ENCODE data around the gene RPL18.
A peak's percentile ranks its signal among the peaks of the same experiment; 100 is the strongest.

RPL18 gene

DNA sequence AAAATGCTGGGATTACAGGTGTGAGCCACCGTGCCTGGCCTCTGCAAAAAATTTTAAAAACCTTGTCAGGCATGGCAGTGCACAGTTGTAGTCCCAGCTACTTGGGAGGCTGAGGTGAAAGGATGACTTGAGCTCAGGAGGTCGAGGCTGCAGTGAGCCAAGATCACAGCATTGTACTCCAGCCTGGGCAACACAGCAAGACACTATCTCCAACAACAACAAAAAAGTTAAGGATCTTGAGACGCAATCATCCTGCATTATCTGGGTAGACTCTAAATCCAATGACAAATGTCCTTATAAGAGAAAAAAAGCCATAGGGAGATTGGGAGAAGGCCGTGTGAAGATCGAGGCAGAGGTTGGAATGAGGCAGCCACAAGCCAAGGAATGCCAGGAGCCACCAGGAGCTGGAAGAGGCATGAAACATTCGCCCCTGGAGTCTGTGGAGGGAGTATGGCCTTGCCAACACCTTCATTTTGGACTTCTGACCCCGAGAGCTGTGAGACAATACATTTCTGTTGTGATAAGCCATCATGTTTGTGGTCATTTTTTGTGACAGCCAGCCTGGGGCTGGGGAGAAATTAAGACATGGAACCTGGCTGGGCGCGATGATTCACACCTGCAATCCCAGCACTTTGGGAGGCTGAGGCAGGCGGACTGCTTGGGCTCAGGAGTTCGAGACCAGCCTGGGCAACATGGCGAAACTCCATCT lies 32.1 kb upstream of the RPL18 start:
- H3K9me3 Mint-ChIP-seq: no peaks in the 10 kb centered on the region
- DNase-seq: no peak
- H3K27ac Mint-ChIP-seq: no peak overlapping the region
- ATAC-seq: no peak
- H3K4me1 Mint-ChIP-seq: peaks cover 25% of the 10 kb centered on the region
- no peaks in the 10 kb centered on the region for H3K27me3 Mint-ChIP-seq
- H3K36me3 Mint-ChIP-seq (ENCODE audit: low read depth): no peaks in the 10 kb centered on the region
- no peak overlapping the region for H3K4me3 Mint-ChIP-seq

DNA sequence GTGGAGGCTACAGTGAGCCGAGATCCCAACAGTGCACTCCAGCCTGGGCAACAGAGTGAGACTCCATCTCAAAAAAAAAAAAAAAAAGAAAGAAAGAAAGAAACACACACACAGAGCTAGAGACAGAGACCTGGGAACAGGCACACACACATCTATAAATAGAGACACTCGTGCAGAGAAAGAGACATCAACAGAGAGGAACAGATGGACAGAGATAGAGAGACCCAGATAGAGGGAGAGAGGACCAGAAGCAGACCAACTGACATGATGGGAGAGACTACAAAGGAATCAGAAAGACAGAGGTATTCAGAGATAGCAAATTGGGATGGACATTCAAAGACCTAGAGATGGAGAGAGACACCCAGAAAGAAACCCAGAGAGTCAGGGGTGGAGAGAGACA lies 29.2 kb upstream of the RPL18 start:
- no peak for ATAC-seq

DNA sequence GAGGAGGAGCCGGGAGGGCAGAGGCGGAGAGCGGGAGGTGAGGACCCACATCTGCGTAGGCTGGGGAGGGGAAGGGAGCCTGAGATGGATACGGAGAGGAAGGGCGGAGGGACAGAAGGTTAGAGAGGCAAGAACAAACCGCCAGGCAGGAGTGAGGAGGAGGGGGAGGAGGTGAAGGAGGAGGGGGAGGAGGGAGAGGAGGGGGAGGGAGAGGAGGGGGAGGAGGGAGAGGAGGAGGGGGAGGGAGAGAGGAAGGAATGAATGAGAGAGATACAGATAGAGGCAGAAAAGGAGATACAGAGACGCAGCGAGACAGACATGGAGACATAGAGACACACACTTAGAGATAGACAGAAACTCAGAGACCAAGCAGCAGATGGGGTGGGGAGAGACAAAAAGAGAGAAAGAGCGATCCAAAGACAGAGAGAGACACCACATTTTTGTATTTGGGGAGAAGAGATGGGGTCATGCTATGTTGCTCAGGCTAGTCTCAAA lies 27.8 kb upstream of the RPL18 start:
- no peaks in the 10 kb centered on the region for H3K36me3 Mint-ChIP-seq (ENCODE audit: low read depth)
- H3K27me3 Mint-ChIP-seq: no peaks in the 10 kb centered on the region
- no peak overlapping the region for H3K27ac Mint-ChIP-seq
- H3K9me3 Mint-ChIP-seq: no peaks in the 10 kb centered on the region
- H3K4me1 Mint-ChIP-seq: peaks cover 36% of the 10 kb centered on the region
- DNase-seq (no peak), ATAC-seq (no peak)
- H3K4me3 Mint-ChIP-seq: peak overlapping the region; percentile 41

More for the DNA sequence above, 29.2 kb upstream of the RPL18 start:
- no peak for DNase-seq
- no peaks in the 10 kb centered on the region for H3K9me3 Mint-ChIP-seq
- no peak overlapping the region for H3K27ac Mint-ChIP-seq
- no peaks in the 10 kb centered on the region for H3K36me3 Mint-ChIP-seq (ENCODE audit: low read depth)
- H3K4me1 Mint-ChIP-seq: peaks cover 39% of the 10 kb centered on the region
- H3K27me3 Mint-ChIP-seq: no peaks in the 10 kb centered on the region
- H3K4me3 Mint-ChIP-seq: no peak overlapping the region

DNA sequence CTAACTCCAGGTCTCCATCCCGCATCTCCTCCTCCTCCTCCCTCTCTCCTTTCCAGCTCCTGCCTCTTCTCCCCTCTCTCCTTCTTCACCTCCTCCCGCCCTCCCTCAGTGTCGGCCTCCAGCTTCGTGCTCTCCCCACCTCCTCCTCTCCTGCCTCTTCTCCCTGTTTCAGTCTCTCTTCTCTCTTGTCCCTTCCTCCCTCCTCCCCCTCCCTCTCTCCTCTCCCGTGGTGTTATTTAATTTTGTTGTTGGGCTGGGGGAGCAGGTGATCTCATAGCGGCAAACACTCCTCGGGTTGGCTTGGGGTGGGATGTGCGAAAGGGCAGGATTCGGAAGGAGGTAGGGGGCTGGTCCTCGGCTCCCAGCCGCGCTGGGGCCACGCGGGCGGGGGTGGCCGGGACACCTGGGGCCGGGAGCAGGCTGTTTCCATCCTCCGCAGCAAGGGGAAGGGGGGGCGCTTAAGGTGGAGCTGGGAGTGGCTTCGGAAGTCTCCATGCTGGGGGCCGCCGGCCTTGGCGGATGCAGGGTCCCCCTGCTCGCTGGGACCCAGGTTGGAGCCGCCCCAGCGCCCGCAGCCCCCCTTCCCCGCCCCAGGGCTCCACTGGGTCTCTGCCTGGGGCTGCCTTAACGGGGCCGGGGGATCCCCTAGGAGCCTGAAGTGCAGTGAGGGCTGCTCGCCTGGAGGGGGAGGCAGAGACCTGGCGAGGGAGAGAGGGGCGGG lies 27.2 kb upstream of the RPL18 start, which contains the start of gene CA11:
TSS of gene CA11 (minus strand) at position 187 of the 721 bp plus-strand sequence. CDS start 555 bp downstream, outside the sequence.
- Mint-ChIP-seq H3K9me3 (no peaks in the 10 kb centered on the region), H3K4me3 (peak within 1 kb of the TSS; percentile 79), H3K27ac (peak within 1 kb of the TSS; percentile 81), H3K4me1 (peaks cover 36% of the 10 kb centered on the region), H3K27me3 (no peaks in the 10 kb centered on the region), H3K36me3 (ENCODE audit: low read depth) (no peaks in the 10 kb centered on the region)
- DNase-seq: peak; percentile 92
- peak; percentile 87 for ATAC-seq

DNA sequence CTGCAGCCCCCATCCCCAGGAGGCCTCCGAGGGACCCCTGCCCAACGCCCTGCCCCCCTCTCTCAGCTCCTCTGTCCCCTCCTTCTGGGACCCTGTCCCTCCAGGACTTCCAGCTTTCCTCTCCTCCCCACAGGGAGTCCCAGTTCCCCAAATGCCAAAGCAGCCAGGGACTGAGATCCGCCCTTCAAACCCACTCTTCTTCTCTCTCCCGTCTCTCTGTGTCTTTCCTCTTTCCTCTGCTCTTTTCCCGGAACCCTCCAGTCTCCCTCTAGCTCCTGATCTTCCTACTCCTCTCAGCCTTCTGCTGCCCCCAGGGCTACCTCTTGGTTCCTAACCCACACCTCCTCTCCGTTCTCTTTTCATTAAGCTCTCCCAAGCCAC lies 26.6 kb upstream of the RPL18 start:
- H3K9me3 Mint-ChIP-seq: no peaks in the 10 kb centered on the region
- no peak for DNase-seq
- H3K27ac Mint-ChIP-seq: peak overlapping the region; percentile 79
- no peaks in the 10 kb centered on the region for H3K27me3 Mint-ChIP-seq
- H3K36me3 Mint-ChIP-seq (ENCODE audit: low read depth): no peaks in the 10 kb centered on the region
- no peak for ATAC-seq
- H3K4me3 Mint-ChIP-seq: peak overlapping the region; percentile 79
- H3K4me1 Mint-ChIP-seq: peaks cover 36% of the 10 kb centered on the region

DNA sequence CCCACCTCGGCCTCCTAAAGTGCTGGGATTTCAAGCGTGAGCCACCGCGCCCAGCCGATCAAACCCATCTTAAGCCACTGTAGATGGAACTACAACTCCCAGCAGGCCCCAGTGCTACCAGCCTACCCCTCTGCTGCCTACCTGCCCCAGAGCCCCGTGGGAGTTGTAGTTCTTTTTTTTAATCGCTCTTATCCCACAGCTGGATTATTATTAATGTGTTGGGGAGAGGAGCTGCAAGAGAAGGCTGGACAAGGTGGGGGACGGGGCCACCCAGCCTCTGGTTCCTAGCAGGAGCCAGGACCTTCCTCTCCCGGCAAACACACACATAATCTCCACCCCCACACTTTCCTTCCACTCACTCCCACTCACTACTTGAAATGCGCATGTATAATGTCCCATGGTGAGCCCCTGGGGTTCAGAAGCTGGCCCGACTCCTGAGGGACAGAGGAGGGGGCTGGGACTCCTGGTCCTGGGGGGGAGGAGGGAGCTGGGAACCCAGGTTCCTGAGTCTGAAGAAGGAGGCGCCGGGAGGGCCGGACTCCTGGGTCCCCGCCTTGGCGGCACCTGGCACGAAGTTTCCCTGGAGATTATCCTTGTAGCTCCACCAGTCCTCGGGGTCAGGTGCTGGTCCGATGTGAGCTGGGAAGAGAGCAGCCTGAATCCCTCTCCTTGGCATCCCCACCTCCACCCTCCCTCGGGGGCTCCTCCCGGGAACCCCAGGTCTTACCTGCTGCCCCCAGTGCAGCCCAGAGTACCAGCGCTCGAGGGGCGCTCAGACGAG lies 26.1 kb upstream of the RPL18 start:
- Mint-ChIP-seq H3K27me3 (no peaks in the 10 kb centered on the region), H3K4me1 (peaks cover 37% of the 10 kb centered on the region), H3K9me3 (no peaks in the 10 kb centered on the region), H3K27ac (peak overlapping the region; percentile 81), H3K4me3 (peak overlapping the region; percentile 79), H3K36me3 (ENCODE audit: low read depth) (no peaks in the 10 kb centered on the region)
- peak; percentile 73 for ATAC-seq
- peak; percentile 74 for DNase-seq

DNA sequence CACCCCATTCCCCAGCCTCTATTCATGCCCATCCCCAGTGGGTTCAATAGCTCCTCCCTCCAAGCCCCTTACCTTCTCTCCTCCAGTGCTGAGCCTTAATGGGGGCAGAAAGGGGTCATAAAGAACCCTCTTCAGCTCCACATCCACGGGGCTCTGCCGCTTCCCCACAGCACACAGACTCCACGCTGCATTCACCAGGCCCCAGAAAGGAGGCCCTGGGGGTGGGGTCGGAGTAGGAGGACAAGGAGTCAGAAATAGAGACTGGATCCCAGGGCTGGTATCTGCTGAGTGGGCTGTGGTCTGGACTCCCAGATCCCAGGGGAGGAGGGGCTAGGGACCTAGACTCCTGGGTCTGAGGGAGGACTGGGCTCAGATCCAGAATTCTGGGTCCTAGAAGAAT lies 25.4 kb upstream of the RPL18 start:
- no peak for ATAC-seq
- H3K4me1 Mint-ChIP-seq: peaks cover 33% of the 10 kb centered on the region

DNA sequence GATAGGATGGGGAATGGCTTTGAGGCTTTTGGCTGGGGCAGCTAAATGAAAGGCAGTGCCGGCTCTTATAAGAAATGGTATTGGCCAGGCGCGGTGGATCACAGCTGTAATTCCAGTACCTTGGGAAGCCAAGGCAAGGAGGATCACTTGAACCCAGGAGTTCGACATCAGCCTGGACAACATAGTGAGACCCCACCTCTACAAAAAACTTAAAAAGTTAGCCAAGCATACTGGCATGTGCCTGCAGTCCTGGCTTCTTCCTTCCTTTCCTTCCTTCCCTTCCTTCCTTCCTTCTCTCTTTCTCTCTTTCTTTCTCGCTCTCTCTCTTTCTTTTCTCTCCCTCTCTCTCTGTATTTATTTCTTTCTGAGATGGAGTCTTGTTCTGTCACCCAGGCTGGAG lies 23.9 kb upstream of the RPL18 start:
- H3K9me3 Mint-ChIP-seq: no peaks in the 10 kb centered on the region
- peaks cover 40% of the 10 kb centered on the region for H3K4me1 Mint-ChIP-seq
- DNase-seq (no peak), ATAC-seq (no peak)
- no peaks in the 10 kb centered on the region for H3K27me3 Mint-ChIP-seq
- H3K36me3 Mint-ChIP-seq (ENCODE audit: low read depth): no peaks in the 10 kb centered on the region
- H3K4me3 Mint-ChIP-seq: no peak overlapping the region
- no peak overlapping the region for H3K27ac Mint-ChIP-seq

More for the DNA sequence above, 25.4 kb upstream of the RPL18 start:
- H3K36me3 Mint-ChIP-seq (ENCODE audit: low read depth): no peaks in the 10 kb centered on the region
- no peak overlapping the region for H3K4me3 Mint-ChIP-seq
- H3K27ac Mint-ChIP-seq: peak overlapping the region; percentile 81
- H3K9me3 Mint-ChIP-seq: no peaks in the 10 kb centered on the region
- H3K27me3 Mint-ChIP-seq: no peaks in the 10 kb centered on the region
- DNase-seq: no peak

DNA sequence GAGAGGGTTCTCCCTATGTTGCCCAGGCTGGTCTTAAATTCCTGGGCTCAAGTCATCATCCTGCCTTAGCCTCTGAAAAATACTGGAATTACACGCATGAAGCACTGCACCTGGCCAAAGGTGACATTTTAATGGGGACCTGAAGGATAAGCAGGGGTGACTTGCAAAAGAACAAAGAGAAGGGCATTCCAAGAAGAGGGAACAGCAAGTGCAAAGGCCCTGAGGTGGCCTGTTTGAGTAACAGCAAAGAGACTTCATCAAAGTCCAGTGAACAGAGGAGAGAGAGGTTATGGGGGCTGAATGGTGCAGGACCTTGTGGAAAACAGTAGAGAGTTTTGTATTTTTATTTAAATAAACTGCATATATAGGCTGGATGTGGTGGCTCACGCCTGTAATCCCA lies 22.9 kb upstream of the RPL18 start:
- Mint-ChIP-seq H3K36me3 (ENCODE audit: low read depth) (no peaks in the 10 kb centered on the region), H3K4me1 (peaks cover 44% of the 10 kb centered on the region), H3K9me3 (no peaks in the 10 kb centered on the region), H3K4me3 (no peak overlapping the region), H3K27ac (no peak overlapping the region), H3K27me3 (no peaks in the 10 kb centered on the region)
- no peak for ATAC-seq
- DNase-seq: no peak

DNA sequence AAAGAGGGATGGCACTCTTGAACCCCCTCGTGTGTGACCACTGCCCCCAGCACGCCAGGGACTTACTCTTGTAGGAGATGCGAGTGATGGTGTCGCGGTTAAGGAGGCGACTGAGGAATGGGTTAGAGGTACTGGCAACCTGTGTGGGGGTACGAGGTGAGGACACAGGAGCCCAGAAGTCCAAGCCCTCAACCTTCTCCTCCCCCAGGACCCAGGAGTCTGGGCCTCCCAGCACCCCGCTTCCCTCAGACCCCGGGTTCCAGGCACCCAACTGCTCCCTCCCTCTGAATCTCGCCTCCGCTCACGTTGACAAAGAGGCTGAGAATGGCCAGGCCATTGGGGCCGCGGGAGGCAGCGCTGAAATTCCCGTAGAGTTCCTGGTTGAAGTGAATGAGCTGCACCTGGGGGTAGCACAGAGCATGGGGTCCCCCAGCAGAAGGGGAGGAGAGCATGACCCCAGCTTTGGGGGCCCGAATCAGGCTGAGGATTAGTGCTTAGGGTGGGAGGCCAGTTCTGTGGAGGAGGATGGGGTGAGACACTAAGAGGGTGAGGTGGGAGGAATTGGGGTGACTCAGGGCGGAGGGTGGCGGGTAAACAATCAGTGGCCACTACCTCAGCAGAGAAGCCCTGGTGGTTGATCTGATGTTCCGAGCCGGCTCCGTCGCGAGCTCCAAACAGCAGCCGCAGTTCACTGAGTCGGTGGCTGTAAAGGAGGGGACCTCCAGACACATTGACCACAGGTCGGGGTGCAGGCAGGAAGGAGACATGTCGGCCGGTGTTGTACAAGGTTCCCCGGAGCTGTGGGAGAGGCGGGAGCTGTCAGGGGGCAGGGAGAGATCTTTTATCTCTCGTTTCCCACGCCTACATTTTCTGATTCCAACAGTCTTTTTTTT lies 20.8 kb upstream of the RPL18 start:
- H3K4me3 Mint-ChIP-seq: no peak overlapping the region
- no peak overlapping the region for H3K27ac Mint-ChIP-seq
- DNase-seq: no peak
- H3K27me3 Mint-ChIP-seq: peaks cover 2% of the 10 kb centered on the region
- H3K36me3 Mint-ChIP-seq (ENCODE audit: low read depth): no peaks in the 10 kb centered on the region
- no peaks in the 10 kb centered on the region for H3K9me3 Mint-ChIP-seq
- H3K4me1 Mint-ChIP-seq: peaks cover 38% of the 10 kb centered on the region
- ATAC-seq: no peak

DNA sequence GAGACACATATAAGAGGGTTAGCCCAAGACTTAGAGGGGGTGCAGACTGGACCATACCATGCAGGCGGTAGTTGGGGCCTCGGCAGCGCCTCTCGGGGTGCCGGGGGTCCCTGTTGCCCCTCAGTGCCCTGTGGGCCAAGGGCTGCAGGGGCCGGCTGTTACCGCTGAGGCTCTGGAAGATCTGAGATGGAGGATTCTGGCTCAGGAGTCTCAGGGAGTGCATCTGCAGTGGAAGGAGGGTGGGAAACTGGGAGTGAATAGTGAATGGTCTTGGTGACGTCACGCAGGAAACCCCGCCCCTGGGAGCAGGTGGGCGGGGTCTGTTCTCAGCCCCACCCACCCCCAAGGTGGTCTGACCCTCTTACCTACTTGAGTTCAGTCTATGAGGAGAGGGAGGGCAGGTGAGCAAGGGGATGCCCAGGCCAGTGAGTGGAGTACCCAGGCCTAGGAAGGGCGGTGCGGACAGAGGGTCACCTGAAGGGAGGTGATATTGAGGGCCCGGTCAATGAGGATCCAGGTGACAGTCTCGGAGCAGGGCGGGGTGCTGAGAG lies 19.9 kb upstream of the RPL18 start:
- no peak for DNase-seq
- Mint-ChIP-seq H3K36me3 (ENCODE audit: low read depth) (no peaks in the 10 kb centered on the region), H3K4me3 (peak overlapping the region; percentile 86), H3K9me3 (no peaks in the 10 kb centered on the region), H3K27me3 (peaks cover 2% of the 10 kb centered on the region), H3K27ac (peak overlapping the region; percentile 96), H3K4me1 (peaks cover 42% of the 10 kb centered on the region)
- no peak for ATAC-seq

DNA sequence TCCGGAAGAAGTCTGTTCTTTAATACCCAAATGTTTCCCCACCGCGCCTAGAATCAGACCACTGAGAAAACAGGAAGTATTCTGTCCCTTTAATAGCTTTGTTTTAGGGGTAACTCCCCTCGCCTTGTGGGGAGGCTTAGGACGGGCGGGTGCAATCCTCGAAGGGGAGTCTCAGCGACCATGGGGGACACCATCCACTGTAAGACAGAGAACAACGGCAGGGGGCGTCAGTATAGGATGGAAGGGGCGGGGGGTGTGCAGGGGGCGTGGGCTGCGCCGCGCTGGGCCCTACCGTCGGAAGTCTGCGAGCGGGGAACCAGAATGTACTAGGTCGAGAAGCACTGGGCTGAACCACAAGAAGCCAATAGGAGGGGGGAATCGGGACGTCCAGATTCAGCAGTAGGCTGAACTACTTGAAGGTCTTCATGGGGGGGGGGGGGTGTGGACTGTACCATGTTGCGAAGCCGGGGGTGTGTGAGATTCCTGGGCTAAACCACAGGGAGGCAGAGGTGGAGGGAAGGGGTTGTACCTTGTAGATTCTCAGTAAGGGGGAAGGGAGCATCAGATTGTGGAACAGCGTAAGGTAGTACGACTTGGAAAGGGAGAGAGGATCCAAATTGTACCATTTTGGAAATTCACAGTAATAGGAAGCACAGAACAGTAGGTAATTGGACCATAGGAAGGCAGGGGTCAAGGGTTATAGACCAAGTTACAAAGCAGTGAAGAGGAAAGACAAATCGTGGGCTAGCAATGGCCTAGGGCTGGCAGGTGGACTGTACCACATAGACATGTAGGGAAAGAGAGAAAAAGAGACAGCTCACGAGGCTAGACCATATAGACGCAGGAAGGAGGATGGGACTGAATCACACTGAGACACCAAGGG lies 19.2 kb upstream of the RPL18 start:
- Mint-ChIP-seq H3K27me3 (peaks cover 2% of the 10 kb centered on the region), H3K36me3 (ENCODE audit: low read depth) (no peaks in the 10 kb centered on the region), H3K27ac (peak overlapping the region; percentile 96), H3K4me3 (peak overlapping the region; percentile 86), H3K9me3 (no peaks in the 10 kb centered on the region), H3K4me1 (peaks cover 49% of the 10 kb centered on the region)
- DNase-seq (peak; percentile 69), ATAC-seq (peak; percentile 11)

DNA sequence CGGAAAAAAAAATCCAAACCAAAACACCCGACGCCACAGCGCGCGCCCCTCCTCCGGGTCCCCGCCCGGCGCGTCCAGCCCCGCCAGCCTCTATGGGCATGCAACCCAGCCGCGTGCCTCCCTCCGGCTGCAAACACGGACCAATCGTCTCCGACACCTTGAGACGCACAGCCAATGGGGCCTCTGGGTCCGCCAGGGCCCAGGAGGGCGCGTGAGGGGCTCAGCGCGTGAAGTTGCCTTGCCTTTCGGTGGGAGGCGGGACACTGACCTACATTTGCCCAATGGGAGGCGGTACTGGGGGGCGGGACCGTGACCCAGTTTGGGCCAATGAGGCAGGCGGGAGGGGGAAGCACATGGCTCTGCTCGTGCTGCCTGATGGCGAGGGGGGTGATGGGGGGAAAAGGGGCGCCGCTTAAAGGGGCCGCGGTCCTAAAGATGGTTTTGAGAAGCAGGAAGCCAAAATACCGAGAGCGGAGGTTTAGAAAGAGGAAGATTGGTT lies 18.5 kb upstream of the RPL18 start:
- peak; percentile 80 for ATAC-seq
- peak overlapping the region; percentile 96 for H3K27ac Mint-ChIP-seq
- H3K27me3 Mint-ChIP-seq: peaks cover 2% of the 10 kb centered on the region
- DNase-seq: peak; percentile 98
- H3K36me3 Mint-ChIP-seq (ENCODE audit: low read depth): no peaks in the 10 kb centered on the region
- H3K4me1 Mint-ChIP-seq: peaks cover 55% of the 10 kb centered on the region
- peak overlapping the region; percentile 86 for H3K4me3 Mint-ChIP-seq
- no peaks in the 10 kb centered on the region for H3K9me3 Mint-ChIP-seq
